Measurements from ENCODE around the gene NADK2.

The NADK2 gene

GRCh38 chr5:36246036-36246800 is 4.5 kb upstream of the NADK2 start:
- no peak for DNase-seq

GRCh38 chr5:36244076-36244475 is 2.4 kb upstream of the NADK2 start:
- DNase-seq: no peak

DNA sequence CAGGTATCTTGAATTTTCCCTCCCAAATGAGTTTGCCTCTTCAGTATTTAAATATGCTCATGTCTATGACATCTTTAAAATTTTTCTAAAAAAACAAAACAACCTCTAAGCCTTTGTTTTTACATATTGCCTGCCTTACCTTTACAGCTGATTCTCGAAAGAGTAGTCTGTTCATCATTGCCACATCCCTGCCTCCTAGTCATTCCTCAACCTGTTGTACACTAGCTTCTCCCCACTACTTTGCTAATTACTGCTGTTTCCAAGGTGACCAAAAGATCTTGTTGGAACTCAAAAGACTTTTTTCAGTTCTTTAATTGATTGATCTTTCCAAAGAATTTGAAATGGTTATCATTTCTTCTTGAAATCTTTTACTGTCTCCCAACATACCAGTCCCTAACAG is 1.9 kb upstream of the NADK2 start:
- no peak for DNase-seq

- DNase-seq: no peak
Observed at GRCh38 chr5:36242534-36243485, 1.1 kb upstream of the NADK2 start.

DNA sequence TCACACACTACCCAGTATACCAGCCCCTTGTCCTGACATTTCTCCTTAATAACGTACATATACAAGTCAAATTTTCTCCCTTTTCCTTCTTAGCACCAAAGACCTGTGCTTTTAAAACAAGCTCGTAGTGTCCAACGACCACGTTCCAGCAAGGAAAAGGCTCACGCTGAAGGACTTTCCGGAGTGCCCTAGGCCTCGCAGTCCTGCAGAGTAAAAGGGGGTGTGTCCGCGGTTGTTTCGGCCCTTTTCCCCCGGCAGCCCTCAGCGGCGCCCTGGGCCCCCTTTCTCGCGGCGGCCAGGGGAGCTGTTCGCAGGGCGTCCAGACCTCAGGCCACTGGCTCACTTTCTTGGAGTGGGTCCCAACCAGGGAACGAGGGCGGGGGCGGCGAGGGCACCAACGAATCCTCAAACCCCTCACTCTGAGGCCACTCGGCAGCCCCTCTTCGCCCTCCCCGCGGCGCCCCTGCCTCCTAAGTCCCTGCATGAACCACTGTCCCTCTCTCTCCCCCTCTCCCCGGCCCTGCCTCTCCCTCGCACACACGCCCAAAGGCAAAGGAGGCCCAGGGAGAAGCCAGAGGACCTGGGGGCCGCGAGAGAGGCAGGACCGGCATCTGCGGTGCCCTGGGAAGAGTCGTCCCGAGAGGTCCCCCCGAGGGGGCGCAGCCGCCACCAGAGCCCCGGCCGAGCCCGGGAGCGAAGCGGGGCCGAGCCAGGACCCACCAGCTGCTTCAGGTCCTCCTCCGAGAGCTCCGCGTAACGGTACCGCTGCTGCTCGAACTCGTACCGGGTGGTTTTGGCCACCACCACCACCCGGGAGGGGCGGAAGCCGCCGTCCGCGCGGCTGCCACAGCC is 720 bp downstream of the NADK2 start:
- peak; percentile 35 to 53 for DNase-seq

GRCh38 chr5:36239370-36240293 is 2.1 kb downstream of the NADK2 start:
- no peak for DNase-seq

GRCh38 chr5:36238502-36239295 is 3.0 kb downstream of the NADK2 start:
- no peak for DNase-seq

- DNase-seq: no peak
Observed at GRCh38 chr5:36237751-36238150, 4.0 kb downstream of the NADK2 start.

DNA sequence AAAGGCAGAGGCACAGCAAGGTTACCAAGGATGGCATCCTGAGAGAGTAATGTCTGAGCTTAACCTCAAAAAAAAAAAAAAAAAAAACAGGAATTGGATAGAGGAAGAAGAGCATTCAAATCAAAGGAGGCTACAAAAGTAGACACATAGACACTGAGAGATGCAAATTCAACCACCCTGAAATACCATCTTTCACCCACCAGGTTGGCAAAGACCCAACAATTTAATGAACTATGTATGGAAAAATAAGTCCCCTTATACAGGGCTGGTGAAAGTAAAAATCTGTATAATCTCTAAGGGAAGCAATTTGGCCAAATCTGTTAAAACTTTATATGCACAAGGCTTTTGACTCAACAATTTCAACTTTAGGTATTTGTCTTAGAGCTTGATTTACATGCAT is 4.9 kb downstream of the NADK2 start:
- no peak for DNase-seq

DNA sequence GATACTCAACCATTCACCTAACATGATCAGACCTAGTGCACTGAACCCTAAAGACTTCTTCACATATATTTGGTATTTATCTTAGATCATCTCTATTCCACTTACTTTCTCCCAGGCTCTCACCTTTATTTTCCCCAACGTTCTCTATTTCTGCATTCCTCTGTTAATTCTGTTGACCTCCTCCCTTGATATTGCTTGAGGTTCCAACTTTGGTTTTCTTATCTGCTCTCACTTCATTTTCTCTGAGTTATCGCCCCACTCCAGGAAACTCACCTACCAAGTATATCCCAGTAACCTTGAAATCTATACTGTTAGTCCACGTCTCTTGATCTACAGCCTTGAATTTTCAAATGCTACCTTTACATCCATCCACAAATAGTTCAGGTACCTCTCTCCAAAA is 9.2 kb downstream of the NADK2 start:
- no peak for DNase-seq

GRCh38 chr5:36230151-36230790 is 11.5 kb downstream of the NADK2 start:
- no peak for DNase-seq

GRCh38 chr5:36228505-36228904 is 13.2 kb downstream of the NADK2 start:
- no peak for DNase-seq

DNA sequence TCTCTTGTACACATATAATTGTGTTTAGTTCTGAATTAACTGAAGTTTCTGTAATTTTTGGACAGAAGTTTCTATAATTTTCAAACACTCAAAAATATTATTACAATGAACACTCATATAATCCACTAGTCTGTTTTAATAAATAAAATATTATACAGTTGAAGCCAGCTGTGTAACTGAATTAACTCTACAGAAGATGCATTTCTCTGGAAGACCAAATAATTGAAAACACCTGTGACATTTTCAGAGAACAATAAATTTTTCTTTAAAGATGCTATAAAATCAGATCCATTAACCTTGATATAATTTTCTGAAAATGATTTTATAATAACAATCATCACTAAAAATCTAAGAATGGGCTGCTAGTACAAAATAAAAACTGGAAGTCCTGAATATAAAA is 14.7 kb downstream of the NADK2 start:
- no peak for DNase-seq

GRCh38 chr5:36222620-36223019 is 19.1 kb downstream of the NADK2 start:
- no peak for DNase-seq

GRCh38 chr5:36217988-36218387 is 23.7 kb downstream of the NADK2 start:
- no peak for DNase-seq

- DNase-seq: no peak
Observed at GRCh38 chr5:36217567-36217966, 24.2 kb downstream of the NADK2 start.

DNA sequence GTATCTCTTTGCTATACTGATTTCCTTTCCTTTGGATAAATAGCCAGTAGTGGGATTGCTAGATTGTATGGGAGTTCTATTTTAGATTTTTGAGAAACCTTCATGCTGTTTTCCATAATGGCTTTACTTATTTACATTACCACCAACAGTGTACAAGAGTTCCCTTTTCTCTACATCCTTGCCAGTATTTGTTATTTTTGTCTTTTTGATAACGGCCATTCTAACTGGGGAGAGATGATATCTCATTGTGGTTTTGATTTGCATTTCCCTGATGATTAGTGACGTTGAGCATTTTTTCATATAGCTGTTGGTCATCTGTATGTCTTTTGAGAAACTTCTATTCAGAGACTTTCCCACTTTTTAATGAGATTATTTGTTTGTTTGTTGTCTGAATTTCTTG is 25.8 kb downstream of the NADK2 start:
- DNase-seq: no peak

GRCh38 chr5:36214436-36214835 is 27.3 kb downstream of the NADK2 start:
- DNase-seq: no peak

DNA sequence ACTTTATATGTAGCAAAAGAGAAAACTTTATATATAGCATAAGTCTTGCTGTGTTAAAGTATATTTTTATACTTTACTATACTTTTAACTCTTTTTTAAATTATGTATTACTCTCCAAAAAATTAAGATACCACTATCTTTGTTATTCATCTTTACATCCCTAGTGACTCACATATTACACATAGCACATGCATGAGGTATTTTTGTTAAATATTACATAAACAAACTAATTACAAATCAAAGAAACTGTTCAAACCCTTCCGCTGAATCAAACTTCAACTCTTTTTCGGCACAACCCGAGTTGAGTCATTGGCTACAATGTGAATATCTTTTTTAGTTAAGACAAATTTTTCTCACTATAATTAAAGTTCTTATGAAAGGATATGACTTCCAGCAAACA is 32.1 kb downstream of the NADK2 start:
- DNase-seq: no peak

GRCh38 chr5:36208786-36209185 is 32.9 kb downstream of the NADK2 start:
- no peak for DNase-seq

GRCh38 chr5:36206913-36207312 is 34.8 kb downstream of the NADK2 start:
- DNase-seq: no peak
